ENCODE measurements around the gene FAM200B.

DNA sequence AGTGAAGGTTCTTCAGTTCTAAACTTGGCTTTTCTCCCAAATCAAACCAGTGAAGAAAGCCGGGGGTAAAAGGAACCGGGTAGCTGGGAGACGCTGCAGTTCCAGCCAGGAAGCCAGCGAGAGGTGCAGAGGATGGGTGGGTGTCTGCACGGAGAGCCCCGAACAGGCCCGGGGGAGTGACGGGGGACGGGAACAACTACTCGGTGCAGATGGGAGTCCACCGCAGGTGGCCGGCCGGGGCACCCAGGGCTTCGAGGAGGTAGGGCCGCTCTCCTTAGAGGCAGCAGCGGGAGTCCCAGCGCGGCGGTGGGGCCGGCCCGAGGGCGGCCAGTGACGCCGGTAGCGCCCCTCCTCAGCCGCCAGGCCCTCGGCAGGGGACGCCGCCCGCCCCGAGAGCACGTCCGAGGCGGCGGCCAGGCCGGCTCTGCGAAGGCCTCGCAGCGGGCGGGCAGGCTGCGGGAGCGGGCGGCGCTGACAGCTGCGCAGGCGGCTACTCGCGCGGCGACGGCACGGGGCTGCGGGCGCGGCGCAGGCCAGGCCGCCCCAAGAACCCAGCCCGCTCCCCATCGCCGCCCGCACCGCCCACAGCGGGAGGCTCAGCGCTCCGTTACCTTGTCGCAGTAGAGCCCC is 26.9 kb upstream of the FAM200B start:
- TF ChIP-seq, protein P1, sequence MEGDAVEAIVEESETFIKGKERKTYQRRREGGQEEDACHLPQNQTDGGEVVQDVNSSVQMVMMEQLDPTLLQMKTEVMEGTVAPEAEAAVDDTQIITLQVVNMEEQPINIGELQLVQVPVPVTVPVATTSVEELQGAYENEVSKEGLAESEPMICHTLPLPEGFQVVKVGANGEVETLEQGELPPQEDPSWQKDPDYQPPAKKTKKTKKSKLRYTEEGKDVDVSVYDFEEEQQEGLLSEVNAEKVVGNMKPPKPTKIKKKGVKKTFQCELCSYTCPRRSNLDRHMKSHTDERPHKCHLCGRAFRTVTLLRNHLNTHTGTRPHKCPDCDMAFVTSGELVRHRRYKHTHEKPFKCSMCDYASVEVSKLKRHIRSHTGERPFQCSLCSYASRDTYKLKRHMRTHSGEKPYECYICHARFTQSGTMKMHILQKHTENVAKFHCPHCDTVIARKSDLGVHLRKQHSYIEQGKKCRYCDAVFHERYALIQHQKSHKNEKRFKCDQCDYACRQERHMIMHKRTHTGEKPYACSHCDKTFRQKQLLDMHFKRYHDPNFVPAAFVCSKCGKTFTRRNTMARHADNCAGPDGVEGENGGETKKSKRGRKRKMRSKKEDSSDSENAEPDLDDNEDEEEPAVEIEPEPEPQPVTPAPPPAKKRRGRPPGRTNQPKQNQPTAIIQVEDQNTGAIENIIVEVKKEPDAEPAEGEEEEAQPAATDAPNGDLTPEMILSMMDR (IDR thresholded peaks at IDR 0.05; ENCODE audit: poor library complexity) = no peak
- TF ChIP-seq EZH2phosphoT487 (IDR thresholded peaks at IDR 0.05; ENCODE audit: low read depth, severe bottlenecking, unreplicated experiment) (no peak), EZH2 (IDR thresholded peaks at IDR 0.05; ENCODE audit: borderline replicate concordance) (no peak)

Data from hepatocyte (in vitro differentiated cells).